ENCODE results near the gene MISP. TPM values are rescaled to one million over a fixed set of nuclear protein-coding genes. Genes with fewer than 3 reads are reported as not detected.
A peak's percentile ranks its signal among the peaks of the same experiment; 100 is the strongest.

Gene MISP
- total and polyA plus RNA-seq, 2 of the 13 experiments (the other 11 are each of a cell fraction or from before 2014, with no cell fraction given): 0.67 to 1.3 TPM

- no peak for TF ChIP-seq ZNF570 (CRISPR knock-in tag; IDR thresholded peaks at IDR 0.05; ENCODE audit: borderline replicate concordance)
- TF ChIP-seq HIVEP1 (CRISPR knock-in tag; IDR thresholded peaks at IDR 0.05): peak; percentile 89
- no peak for TF ChIP-seq ZNF550 (CRISPR knock-in tag; IDR thresholded peaks at IDR 0.05; ENCODE audit: borderline replicate concordance)
- TF ChIP-seq SKI (IDR thresholded peaks at IDR 0.05; ENCODE audit: partially characterized antibody): peak; percentile 46
- TF ChIP-seq TEAD3 (CRISPR knock-in tag; optimal IDR thresholded peaks at IDR 0.05; ENCODE audit: borderline replicate concordance): peak; percentile 86
- no peak for TF ChIP-seq USF2 (IDR thresholded peaks at IDR 0.05; ENCODE audit: low read depth, low read length)
- no peak for TF ChIP-seq USF2 (CRISPR knock-in tag; IDR thresholded peaks at IDR 0.05; ENCODE audit: borderline replicate concordance)
- peak; percentile 89; the same call in 1 of the 2 replicates for TF ChIP-seq ZNF280D (CRISPR knock-in tag; IDR thresholded peaks at IDR 0.05)
- no peak for TF ChIP-seq ZBTB10 (CRISPR knock-in tag; IDR thresholded peaks at IDR 0.05; ENCODE audit: borderline replicate concordance)
- TF ChIP-seq FOXC1 (CRISPR knock-in tag; IDR thresholded peaks at IDR 0.05; ENCODE audit: borderline replicate concordance): peak; percentile 96
- peak; percentile 71; the same call in 1 of the 2 replicates for TF ChIP-seq KLF12 (CRISPR knock-in tag; IDR thresholded peaks at IDR 0.05; ENCODE audit: borderline replicate concordance)
- TF ChIP-seq ZNF292 (CRISPR knock-in tag; IDR thresholded peaks at IDR 0.05; ENCODE audit: borderline replicate concordance, low read depth): peak; percentile 84
- TF ChIP-seq, protein P1, sequence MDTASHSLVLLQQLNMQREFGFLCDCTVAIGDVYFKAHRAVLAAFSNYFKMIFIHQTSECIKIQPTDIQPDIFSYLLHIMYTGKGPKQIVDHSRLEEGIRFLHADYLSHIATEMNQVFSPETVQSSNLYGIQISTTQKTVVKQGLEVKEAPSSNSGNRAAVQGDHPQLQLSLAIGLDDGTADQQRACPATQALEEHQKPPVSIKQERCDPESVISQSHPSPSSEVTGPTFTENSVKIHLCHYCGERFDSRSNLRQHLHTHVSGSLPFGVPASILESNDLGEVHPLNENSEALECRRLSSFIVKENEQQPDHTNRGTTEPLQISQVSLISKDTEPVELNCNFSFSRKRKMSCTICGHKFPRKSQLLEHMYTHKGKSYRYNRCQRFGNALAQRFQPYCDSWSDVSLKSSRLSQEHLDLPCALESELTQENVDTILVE (CRISPR knock-in tag; IDR thresholded peaks at IDR 0.05): peak; percentile 58; the same call in 1 of the 2 replicates
- no peak for TF ChIP-seq HOXA7 (CRISPR knock-in tag; IDR thresholded peaks at IDR 0.05)
- TF ChIP-seq FLYWCH1 (CRISPR knock-in tag; IDR thresholded peaks at IDR 0.05): 0 out of 2 replicates have a peak, but pooled peaks have one; percentile 55
- TF ChIP-seq, protein P2, sequence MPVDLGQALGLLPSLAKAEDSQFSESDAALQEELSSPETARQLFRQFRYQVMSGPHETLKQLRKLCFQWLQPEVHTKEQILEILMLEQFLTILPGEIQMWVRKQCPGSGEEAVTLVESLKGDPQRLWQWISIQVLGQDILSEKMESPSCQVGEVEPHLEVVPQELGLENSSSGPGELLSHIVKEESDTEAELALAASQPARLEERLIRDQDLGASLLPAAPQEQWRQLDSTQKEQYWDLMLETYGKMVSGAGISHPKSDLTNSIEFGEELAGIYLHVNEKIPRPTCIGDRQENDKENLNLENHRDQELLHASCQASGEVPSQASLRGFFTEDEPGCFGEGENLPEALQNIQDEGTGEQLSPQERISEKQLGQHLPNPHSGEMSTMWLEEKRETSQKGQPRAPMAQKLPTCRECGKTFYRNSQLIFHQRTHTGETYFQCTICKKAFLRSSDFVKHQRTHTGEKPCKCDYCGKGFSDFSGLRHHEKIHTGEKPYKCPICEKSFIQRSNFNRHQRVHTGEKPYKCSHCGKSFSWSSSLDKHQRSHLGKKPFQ (CRISPR knock-in tag; IDR thresholded peaks at IDR 0.05; ENCODE audit: insufficient replicate concordance): peak; percentile 59
- TF ChIP-seq HCFC1 (IDR thresholded peaks at IDR 0.05; ENCODE audit: low read depth, low read length): no peak
- TF ChIP-seq BRCA1 (CRISPR knock-in tag; IDR thresholded peaks at IDR 0.05): no peak
These were observed 28.2 kb downstream of the MISP start (continued) for GRCh38 chr19:778910-779653.

Measured in HepG2 (cell line).